HepG2 (cell line): ENCODE results near the gene EPX. TPM values are rescaled to one million over a fixed set of nuclear protein-coding genes. Genes with fewer than 3 reads are reported as not detected.

Experiments used
- GATAD1 ChIP-seq: IDR thresholded peaks from 2 replicates; pipeline ENCODE4 v1.6.1; 2016; ENCODE audit warnings: missing genetic modification reagents, missing compliant biosample characterization
- HNRNPLL ChIP-seq: fragments of 200-400 bp; formaldehyde crosslinking; IDR thresholded peaks from 2 replicates; pipeline ENCODE4 v1.6.1; 2017; ENCODE audit warnings: mild to moderate bottlenecking, low read depth, low read length; ENCODE audit not compliant: poor library complexity, severe bottlenecking
- KDM4B ChIP-seq: sonication (generic); formaldehyde crosslinking; IDR thresholded peaks from 2 replicates; pipeline ENCODE4 v1.4.0; 2020; ENCODE audit warnings: missing genetic modification reagents
- KLF11 ChIP-seq: IDR thresholded peaks from 2 replicates; pipeline ENCODE4 v1.6.1; 2016; ENCODE audit warnings: missing compliant biosample characterization
- KLF16 ChIP-seq, 2 experiments: sonication (generic) in 1 of 2; formaldehyde crosslinking in 1 of 2; IDR thresholded peaks; 2 replicates each; pipeline versions ENCODE4 v1.6.1 to v1.8.0; 2016 to 2023; ENCODE audit warnings: missing genetic modification reagents in 2 of 2, missing compliant biosample characterization in 1 of 2
- KMT2B ChIP-seq: IDR thresholded peaks from 2 replicates; pipeline ENCODE4 v1.6.1; 2016; ENCODE audit warnings: missing genetic modification reagents, missing compliant biosample characterization
- TBX2 ChIP-seq: sonication (generic); formaldehyde crosslinking; IDR thresholded peaks from 2 replicates; pipeline ENCODE4 v1.5.0; 2020; ENCODE audit warnings: missing genetic modification reagents, mild to moderate bottlenecking, borderline replicate concordance
- ZIK1 ChIP-seq: sonication (generic); formaldehyde crosslinking; IDR thresholded peaks from 2 replicates; pipeline ENCODE4 v1.5.0; 2020; ENCODE audit warnings: mild to moderate bottlenecking, low read depth, missing genetic modification reagents, borderline replicate concordance
- ZNF263 ChIP-seq: sonication (generic); formaldehyde crosslinking; IDR thresholded peaks from 2 replicates; pipeline ENCODE4 v1.4.0; 2020; ENCODE audit warnings: missing genetic modification reagents
- ZNF431 ChIP-seq: sonication (generic); formaldehyde crosslinking; IDR thresholded peaks from 2 replicates; pipeline ENCODE4 v1.9.0; 2022; ENCODE audit warnings: missing genetic modification reagents, low read depth, mild to moderate bottlenecking, borderline replicate concordance
- polyA plus RNA-seq, 8 experiments: library from polyadenylated mRNA; depleted of rRNA in 3 of 8; stranded (reverse) in 7 of 8; unstranded in 1 of 8; fragments of >200 nt; fragmentation: Illumina TruSeq in 4 of 8; extraction: Trizol in 4 of 8; gene quantifications; 2 replicates each; pipeline versions ENCODE4 v1.2.1 to v1.2.3, GENCODE V29; 2011 to 2016; ENCODE audit warnings: low read depth in 4 of 8, missing spikeins in 1 of 8, mixed read lengths in 1 of 8; ENCODE audit not compliant: insufficient read depth in 1 of 8
- total RNA-seq, 5 experiments: library from RNA; depleted of rRNA; stranded (reverse); fragments of >200 nt; fragmentation: Illumina TruSeq; extraction: Trizol; gene quantifications; 2 replicates each; pipeline ENCODE4 v1.2.3, GENCODE V29; 2016; ENCODE audit warnings: low read depth in 1 of 5
- TF ChIP-seq, protein P1 (sequence below): IDR thresholded peaks from 2 replicates; pipeline ENCODE4 v1.6.1; 2016; ENCODE audit warnings: low read depth, missing genetic modification reagents, missing compliant biosample characterization
- TF ChIP-seq, protein P2 (sequence below), 2 experiments: sonication (generic) in 1 of 2; formaldehyde crosslinking in 1 of 2; IDR thresholded peaks; 2 replicates each; pipeline versions ENCODE4 v1.6.1 to v1.9.0; 2014 to 2022; ENCODE audit warnings: antibody characterized with exemption in 1 of 2, borderline replicate concordance in 1 of 2, inconsistent platforms in 1 of 2, low read depth in 1 of 2, missing genetic modification reagents in 1 of 2
- TF ChIP-seq, protein P3 (sequence below): sonication (generic); formaldehyde crosslinking; IDR thresholded peaks from 2 replicates; pipeline ENCODE4 v1.8.0; 2022; ENCODE audit warnings: missing genetic modification reagents, mild to moderate bottlenecking, borderline replicate concordance
- TF ChIP-seq, protein P4 (sequence below): sonication (generic); formaldehyde crosslinking; IDR thresholded peaks from 2 replicates; pipeline ENCODE4 v1.4.0; 2020; ENCODE audit warnings: low read depth, mild to moderate bottlenecking, missing genetic modification reagents

EPX gene
- total and polyA plus RNA-seq, 2 of the 13 experiments (the other 11 are each of a cell fraction or from before 2014, with no cell fraction given): not detected

DNA sequence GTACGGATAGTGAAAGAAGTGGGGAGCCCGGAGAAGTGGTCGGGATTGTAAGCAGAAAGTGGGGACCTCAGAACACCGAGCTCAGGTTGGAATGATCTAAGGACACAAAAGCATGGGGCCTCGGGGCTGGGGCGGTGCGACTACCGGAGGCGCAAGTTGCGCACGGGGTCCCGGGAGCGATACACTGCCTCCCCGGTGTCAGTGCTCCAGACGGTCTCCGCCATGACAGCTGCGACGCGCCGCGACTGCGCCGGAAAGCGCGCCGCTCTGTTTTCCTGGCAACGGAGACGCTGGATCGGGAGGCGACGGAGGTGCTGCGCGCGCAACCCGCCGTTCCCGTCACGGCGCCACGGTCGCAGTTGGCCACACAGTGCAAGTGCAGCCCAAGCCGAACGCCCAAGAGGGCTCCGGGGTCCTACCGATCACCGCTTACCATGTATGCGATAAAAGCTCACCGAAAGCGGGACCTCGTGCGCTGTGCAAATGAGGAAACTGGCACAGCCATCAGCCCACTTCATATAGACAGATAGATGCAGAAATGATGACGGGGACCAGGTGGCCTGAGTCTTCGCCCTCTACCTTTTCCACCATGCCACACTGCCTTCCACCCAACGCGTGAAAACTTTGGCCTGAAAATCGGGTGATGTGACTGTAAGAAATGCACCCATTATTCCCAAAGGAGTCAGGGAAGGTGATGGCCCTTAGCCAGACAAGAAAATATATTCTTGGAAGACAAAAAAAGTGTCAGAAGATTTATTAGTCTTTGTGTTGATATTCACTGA lies 26.7 kb downstream of the EPX start, which contains the start of gene MKS1 (continued):
- TF ChIP-seq KLF16 (CRISPR knock-in tag; IDR thresholded peaks at IDR 0.05): peak in 1 of 2 experiments; percentile 64; a peak in 2 of 4 replicates
- TF ChIP-seq TBX2 (CRISPR knock-in tag): peak; percentile 89
- TF ChIP-seq, protein P1, sequence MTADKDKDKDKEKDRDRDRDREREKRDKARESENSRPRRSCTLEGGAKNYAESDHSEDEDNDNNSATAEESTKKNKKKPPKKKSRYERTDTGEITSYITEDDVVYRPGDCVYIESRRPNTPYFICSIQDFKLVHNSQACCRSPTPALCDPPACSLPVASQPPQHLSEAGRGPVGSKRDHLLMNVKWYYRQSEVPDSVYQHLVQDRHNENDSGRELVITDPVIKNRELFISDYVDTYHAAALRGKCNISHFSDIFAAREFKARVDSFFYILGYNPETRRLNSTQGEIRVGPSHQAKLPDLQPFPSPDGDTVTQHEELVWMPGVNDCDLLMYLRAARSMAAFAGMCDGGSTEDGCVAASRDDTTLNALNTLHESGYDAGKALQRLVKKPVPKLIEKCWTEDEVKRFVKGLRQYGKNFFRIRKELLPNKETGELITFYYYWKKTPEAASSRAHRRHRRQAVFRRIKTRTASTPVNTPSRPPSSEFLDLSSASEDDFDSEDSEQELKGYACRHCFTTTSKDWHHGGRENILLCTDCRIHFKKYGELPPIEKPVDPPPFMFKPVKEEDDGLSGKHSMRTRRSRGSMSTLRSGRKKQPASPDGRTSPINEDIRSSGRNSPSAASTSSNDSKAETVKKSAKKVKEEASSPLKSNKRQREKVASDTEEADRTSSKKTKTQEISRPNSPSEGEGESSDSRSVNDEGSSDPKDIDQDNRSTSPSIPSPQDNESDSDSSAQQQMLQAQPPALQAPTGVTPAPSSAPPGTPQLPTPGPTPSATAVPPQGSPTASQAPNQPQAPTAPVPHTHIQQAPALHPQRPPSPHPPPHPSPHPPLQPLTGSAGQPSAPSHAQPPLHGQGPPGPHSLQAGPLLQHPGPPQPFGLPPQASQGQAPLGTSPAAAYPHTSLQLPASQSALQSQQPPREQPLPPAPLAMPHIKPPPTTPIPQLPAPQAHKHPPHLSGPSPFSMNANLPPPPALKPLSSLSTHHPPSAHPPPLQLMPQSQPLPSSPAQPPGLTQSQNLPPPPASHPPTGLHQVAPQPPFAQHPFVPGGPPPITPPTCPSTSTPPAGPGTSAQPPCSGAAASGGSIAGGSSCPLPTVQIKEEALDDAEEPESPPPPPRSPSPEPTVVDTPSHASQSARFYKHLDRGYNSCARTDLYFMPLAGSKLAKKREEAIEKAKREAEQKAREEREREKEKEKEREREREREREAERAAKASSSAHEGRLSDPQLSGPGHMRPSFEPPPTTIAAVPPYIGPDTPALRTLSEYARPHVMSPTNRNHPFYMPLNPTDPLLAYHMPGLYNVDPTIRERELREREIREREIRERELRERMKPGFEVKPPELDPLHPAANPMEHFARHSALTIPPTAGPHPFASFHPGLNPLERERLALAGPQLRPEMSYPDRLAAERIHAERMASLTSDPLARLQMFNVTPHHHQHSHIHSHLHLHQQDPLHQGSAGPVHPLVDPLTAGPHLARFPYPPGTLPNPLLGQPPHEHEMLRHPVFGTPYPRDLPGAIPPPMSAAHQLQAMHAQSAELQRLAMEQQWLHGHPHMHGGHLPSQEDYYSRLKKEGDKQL (CRISPR knock-in tag): peak; percentile 35; the same call in 1 of the 2 replicates
- TF ChIP-seq, protein P2, sequence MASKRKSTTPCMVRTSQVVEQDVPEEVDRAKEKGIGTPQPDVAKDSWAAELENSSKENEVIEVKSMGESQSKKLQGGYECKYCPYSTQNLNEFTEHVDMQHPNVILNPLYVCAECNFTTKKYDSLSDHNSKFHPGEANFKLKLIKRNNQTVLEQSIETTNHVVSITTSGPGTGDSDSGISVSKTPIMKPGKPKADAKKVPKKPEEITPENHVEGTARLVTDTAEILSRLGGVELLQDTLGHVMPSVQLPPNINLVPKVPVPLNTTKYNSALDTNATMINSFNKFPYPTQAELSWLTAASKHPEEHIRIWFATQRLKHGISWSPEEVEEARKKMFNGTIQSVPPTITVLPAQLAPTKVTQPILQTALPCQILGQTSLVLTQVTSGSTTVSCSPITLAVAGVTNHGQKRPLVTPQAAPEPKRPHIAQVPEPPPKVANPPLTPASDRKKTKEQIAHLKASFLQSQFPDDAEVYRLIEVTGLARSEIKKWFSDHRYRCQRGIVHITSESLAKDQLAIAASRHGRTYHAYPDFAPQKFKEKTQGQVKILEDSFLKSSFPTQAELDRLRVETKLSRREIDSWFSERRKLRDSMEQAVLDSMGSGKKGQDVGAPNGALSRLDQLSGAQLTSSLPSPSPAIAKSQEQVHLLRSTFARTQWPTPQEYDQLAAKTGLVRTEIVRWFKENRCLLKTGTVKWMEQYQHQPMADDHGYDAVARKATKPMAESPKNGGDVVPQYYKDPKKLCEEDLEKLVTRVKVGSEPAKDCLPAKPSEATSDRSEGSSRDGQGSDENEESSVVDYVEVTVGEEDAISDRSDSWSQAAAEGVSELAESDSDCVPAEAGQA (IDR thresholded peaks at IDR 0.05; ENCODE audit: low read depth): peak; percentile 88
- TF ChIP-seq, protein P2 (CRISPR knock-in tag; IDR thresholded peaks at IDR 0.05; ENCODE audit: borderline replicate concordance): no peak
- peak; percentile 97 for TF ChIP-seq KMT2B
- peak; percentile 95 for TF ChIP-seq HNRNPLL
- TF ChIP-seq, protein P3, sequence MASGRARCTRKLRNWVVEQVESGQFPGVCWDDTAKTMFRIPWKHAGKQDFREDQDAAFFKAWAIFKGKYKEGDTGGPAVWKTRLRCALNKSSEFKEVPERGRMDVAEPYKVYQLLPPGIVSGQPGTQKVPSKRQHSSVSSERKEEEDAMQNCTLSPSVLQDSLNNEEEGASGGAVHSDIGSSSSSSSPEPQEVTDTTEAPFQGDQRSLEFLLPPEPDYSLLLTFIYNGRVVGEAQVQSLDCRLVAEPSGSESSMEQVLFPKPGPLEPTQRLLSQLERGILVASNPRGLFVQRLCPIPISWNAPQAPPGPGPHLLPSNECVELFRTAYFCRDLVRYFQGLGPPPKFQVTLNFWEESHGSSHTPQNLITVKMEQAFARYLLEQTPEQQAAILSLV (CRISPR knock-in tag): peak; percentile 90; the same call in 1 of the 2 replicates
- 0 out of 2 replicates have a peak, but pooled peaks have one; percentile 72 for TF ChIP-seq ZNF431 (CRISPR knock-in tag)
- TF ChIP-seq, protein P4, sequence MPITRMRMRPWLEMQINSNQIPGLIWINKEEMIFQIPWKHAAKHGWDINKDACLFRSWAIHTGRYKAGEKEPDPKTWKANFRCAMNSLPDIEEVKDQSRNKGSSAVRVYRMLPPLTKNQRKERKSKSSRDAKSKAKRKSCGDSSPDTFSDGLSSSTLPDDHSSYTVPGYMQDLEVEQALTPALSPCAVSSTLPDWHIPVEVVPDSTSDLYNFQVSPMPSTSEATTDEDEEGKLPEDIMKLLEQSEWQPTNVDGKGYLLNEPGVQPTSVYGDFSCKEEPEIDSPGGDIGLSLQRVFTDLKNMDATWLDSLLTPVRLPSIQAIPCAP (CRISPR knock-in tag): no peak
- TF ChIP-seq ZIK1 (CRISPR knock-in tag): peak; percentile 74; the same call in 1 of the 2 replicates
- TF ChIP-seq KDM4B: 0 out of 2 replicates have a peak, but pooled peaks have one; percentile 29
- TF ChIP-seq KLF11 (CRISPR knock-in tag): no peak
- peak; percentile 99 for TF ChIP-seq GATAD1 (CRISPR knock-in tag)
- TF ChIP-seq ZNF263 (CRISPR knock-in tag): peak; percentile 54; the same call in 1 of the 2 replicates
